GM06990 (cell line): Measurements from ENCODE around the gene FEZ2.

Experiments
- DNase-seq: peaks from one replicate; pipeline ENCODE4 v3.0.0-alpha.2; 2011; ENCODE audit not compliant: insufficient read length; ENCODE audit errors: extremely low read depth
- H3K27me3 ChIP-seq: replicated peaks from 2 replicates; pipeline ENCODE4 v1.6.0; 2011; ENCODE audit warnings: low read length; ENCODE audit not compliant: control insufficient read depth, insufficient read depth
- H3K36me3 ChIP-seq: 2 replicates; pipeline ENCODE4 v1.5.1; 2011; ENCODE audit warnings: low read length; ENCODE audit not compliant: control insufficient read depth, insufficient read depth
- H3K4me3 ChIP-seq: replicated peaks from 2 replicates; pipeline ENCODE4 v1.5.1; 2011; ENCODE audit warnings: low read depth, mild to moderate bottlenecking, control low read depth, low read length
- TF ChIP-seq, protein P1 (sequence below): IDR thresholded peaks from 2 replicates; pipeline ENCODE4 v1.5.1; 2011; ENCODE audit warnings: low read length, control low read depth, mild to moderate bottlenecking, inconsistent platforms; ENCODE audit not compliant: insufficient read depth, poor library complexity, severe bottlenecking

The FEZ2 gene

GRCh38 chr2:36586672-36587071, 11.3 kb downstream of the FEZ2 start:
- Histone ChIP-seq H3K27me3 (no peaks in the 10 kb centered on the region), H3K4me3 (no peak overlapping the region), H3K36me3 (peaks cover 4% of the 10 kb centered on the region)
- DNase-seq = no peak
- TF ChIP-seq, protein P1, sequence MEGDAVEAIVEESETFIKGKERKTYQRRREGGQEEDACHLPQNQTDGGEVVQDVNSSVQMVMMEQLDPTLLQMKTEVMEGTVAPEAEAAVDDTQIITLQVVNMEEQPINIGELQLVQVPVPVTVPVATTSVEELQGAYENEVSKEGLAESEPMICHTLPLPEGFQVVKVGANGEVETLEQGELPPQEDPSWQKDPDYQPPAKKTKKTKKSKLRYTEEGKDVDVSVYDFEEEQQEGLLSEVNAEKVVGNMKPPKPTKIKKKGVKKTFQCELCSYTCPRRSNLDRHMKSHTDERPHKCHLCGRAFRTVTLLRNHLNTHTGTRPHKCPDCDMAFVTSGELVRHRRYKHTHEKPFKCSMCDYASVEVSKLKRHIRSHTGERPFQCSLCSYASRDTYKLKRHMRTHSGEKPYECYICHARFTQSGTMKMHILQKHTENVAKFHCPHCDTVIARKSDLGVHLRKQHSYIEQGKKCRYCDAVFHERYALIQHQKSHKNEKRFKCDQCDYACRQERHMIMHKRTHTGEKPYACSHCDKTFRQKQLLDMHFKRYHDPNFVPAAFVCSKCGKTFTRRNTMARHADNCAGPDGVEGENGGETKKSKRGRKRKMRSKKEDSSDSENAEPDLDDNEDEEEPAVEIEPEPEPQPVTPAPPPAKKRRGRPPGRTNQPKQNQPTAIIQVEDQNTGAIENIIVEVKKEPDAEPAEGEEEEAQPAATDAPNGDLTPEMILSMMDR = no peak

DNA sequence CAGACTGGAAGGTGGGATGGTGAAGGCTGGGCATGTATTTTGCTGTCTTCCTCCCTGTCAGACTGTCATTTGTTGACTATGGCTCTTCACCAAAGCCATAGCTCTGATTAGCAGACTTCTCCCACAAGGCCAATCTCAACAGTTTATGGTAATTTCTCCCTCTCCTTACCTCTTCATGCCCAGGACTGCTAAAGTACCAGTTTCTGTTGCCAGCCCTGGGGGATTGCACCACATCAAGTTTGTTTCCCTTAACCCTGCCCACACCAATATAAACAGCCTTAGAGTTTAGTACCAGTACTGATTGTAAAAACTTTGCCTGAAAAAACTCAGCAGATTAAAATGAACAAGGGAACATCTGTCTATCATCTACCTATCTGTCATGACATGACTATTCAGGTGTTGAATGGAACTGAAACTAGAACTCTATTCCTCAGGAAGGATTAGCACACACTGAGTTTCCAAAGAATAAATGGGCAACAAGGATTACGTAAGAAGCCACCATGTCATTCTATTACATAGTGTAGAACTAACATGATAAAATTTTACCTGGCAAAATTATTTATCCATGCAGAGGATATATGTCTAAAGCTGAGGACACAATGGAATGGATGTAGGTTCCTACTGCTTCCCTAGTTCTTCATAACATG, 13.7 kb downstream of the FEZ2 start:
- Histone ChIP-seq H3K27me3 (no peaks in the 10 kb centered on the region), H3K4me3 (no peak overlapping the region), H3K36me3 (peaks cover 7% of the 10 kb centered on the region)
- TF ChIP-seq, protein P1 = no peak
- no peak for DNase-seq

- Histone ChIP-seq H3K27me3 (no peaks in the 10 kb centered on the region), H3K4me3 (no peak overlapping the region), H3K36me3 (peaks cover 7% of the 10 kb centered on the region)
- TF ChIP-seq, protein P1 = no peak
- no peak for DNase-seq
Observed at GRCh38 chr2:36582951-36583350, 15.0 kb downstream of the FEZ2 start.

- peaks cover 7% of the 10 kb centered on the region for H3K36me3 ChIP-seq
- DNase-seq = no peak
- no peak overlapping the region for H3K4me3 ChIP-seq
- TF ChIP-seq, protein P1 = no peak
- no peaks in the 10 kb centered on the region for H3K27me3 ChIP-seq
Observed at GRCh38 chr2:36582538-36582937, 15.4 kb downstream of the FEZ2 start.

- TF ChIP-seq, protein P1 = no peak
- DNase-seq = no peak
- H3K36me3 ChIP-seq = peaks cover 4% of the 10 kb centered on the region
- H3K4me3 ChIP-seq = no peak overlapping the region
- H3K27me3 ChIP-seq = no peaks in the 10 kb centered on the region
Observed at GRCh38 chr2:36579297-36579664, 18.7 kb downstream of the FEZ2 start.
